ENCODE data around the gene KRTAP10-9.
"Not testable (repeated sequence)": the region's sequence is repeated elsewhere in the genome, so short reads cannot be mapped to it uniquely, and the experiment has no call there.

KRTAP10-9 gene, protein sequence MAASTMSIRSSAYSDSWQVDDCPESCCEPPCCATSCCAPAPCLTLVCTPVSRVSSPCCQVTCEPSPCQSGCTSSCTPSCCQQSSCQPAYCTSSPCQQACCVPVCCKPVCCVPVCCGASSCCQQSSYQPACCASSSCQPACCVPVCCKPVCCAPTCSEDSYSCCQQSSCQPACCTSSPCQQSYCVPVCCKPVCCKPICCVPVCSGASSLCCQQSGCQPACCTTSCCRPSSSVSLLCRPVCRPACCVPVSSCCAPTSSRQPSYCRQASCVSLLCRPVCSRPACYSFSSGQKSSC

DNA sequence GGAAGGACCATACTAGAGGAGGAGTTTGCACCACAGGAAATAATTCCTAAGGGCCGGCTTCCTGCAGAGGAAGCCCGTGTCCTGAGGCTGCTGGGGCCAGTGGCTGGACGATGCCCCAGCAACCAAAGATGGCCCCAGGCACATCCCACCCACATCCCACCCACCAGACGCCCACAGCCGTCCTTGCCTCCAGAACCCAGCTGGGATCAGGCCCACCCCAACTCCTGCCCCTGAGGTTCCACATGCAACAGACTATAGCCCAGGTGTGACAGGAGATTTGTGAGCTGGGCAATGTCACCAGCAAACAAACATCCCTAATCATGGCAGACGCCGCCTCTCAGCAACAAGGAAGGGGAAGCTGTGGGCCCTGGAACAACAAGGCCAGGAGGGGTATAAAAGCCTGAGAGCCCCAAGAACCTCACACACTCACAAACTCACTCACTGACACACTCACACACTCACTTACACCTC is at the start of gene KRTAP10-9:
KRTAP10-9 (plus strand) TSS at position 421 of the 471 bp plus-strand sequence. CDS start 79 bp downstream, outside the sequence.
- Mint-ChIP-seq H3K27ac (no peak within 1 kb of the TSS), H3K4me3 (no peak within 1 kb of the TSS), H3K4me1 (ENCODE audit: low read depth) (peaks cover 6% of the 10 kb centered on the region), H3K27me3 (ENCODE audit: low read depth) (peaks cover 3% of the 10 kb centered on the region), H3K9me3 (peaks cover 55% of the 10 kb centered on the region), H3K36me3 (ENCODE audit: low read depth) (peaks cover 14% of the 10 kb centered on the region)
- no peak for DNase-seq (ENCODE audit: low spot score)

DNA sequence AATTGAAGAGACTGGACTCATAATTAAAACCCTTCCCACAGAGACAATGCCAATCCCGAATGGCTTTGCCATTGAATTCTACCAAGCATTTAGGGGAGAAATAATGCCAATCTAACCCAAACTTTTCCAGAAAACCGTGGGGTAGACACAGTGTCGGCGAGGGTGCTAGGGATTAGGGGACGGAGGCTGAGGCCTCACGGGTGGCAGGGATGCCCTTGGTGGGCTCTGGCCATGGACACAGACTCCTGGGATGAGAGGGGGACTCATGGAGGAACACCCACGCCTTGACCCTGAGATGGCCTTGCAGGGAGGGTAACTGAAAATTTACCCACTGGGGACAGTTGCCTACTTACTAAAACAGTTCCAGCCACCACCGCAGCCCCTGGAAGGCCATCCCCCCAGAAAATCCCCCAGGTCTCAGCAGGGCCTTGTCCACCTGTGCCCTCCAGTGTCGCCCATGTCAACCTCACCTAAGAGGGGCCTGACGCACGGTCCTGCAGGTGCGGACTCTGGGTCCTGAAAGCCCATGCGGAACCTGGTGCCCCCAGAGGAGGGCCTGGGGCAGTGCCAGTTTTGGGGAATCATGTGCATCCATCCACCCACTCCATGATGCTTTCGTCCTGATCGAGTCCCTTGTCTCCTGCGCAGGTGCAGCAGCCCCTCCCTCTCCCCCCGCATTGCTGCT is 48.4 kb upstream of the KRTAP10-9 start:
- Mint-ChIP-seq H3K4me1 (ENCODE audit: low read depth) (no peaks in the 10 kb centered on the region), H3K27me3 (ENCODE audit: low read depth) (no peaks in the 10 kb centered on the region), H3K4me3 (no peak overlapping the region), H3K36me3 (ENCODE audit: low read depth) (peaks cover 1% of the 10 kb centered on the region), H3K27ac (no peak overlapping the region), H3K9me3 (peaks cover 49% of the 10 kb centered on the region)
- no peak for DNase-seq (ENCODE audit: low spot score)

DNA sequence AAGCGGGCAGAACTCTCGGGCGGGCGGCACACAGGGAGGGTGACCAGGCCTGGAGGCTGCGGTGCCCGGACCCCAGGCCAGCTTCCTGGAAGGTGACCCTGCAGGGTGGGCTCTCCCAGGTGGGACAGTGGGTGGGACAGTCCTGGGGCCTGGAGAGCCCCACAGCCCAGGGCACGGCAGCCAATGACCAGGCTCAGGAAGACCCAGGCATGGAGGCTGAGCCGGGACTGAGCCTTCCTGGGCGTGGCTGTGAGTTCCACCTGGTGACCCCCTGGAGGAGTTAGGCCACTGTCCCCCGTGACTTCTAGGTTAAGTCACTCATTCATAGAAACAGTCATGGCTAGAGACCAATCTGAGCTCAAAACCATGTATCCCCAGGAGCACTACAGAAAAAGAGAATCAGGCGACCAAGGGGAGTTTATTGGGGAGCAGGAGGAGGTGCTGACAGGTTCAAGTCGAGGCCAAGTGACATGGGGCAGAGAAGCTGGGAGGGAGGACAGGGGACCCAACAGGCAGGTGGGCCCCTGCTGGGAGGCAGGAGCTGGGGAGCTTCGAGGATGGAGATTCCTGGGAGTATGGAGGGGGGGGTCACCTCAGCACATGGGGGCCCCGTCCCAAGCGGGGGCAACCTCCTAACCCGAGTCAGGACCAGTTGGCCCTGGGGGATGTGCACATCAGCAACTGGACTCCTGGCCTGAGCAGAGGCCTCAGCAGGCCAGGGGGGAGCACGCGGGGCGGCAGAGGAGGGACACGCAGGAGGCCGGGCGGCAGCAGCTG is 47.6 kb upstream of the KRTAP10-9 start:
- H3K9me3 Mint-ChIP-seq: peaks cover 49% of the 10 kb centered on the region
- H3K27ac Mint-ChIP-seq: no peak overlapping the region
- H3K36me3 Mint-ChIP-seq (ENCODE audit: low read depth): peaks cover 1% of the 10 kb centered on the region
- DNase-seq (ENCODE audit: low spot score): no peak
- peaks cover 4% of the 10 kb centered on the region for H3K4me1 Mint-ChIP-seq (ENCODE audit: low read depth)
- no peak overlapping the region for H3K4me3 Mint-ChIP-seq
- H3K27me3 Mint-ChIP-seq (ENCODE audit: low read depth): no peaks in the 10 kb centered on the region

DNA sequence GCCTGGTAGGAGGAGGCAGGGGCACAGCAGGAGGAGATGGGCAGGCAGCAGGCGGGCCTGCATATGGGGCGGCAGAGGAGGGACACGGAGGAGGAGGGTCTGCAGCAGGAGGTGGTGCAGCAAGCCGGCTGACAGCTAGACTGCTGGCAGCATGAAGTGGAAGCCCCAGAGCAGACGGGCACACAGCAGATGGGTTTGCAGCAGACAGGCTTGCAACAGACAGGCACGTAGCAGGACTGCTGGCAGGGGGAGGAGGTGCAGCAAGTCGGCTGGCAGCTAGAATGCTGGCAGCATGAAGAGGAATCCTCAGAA is 47.1 kb upstream of the KRTAP10-9 start:
- Mint-ChIP-seq H3K27ac (no peak overlapping the region), H3K4me1 (ENCODE audit: low read depth) (peaks cover 5% of the 10 kb centered on the region), H3K36me3 (ENCODE audit: low read depth) (peaks cover 1% of the 10 kb centered on the region), H3K27me3 (ENCODE audit: low read depth) (no peaks in the 10 kb centered on the region), H3K9me3 (peaks cover 49% of the 10 kb centered on the region), H3K4me3 (no peak overlapping the region)
- DNase-seq (ENCODE audit: low spot score): no peak

DNA sequence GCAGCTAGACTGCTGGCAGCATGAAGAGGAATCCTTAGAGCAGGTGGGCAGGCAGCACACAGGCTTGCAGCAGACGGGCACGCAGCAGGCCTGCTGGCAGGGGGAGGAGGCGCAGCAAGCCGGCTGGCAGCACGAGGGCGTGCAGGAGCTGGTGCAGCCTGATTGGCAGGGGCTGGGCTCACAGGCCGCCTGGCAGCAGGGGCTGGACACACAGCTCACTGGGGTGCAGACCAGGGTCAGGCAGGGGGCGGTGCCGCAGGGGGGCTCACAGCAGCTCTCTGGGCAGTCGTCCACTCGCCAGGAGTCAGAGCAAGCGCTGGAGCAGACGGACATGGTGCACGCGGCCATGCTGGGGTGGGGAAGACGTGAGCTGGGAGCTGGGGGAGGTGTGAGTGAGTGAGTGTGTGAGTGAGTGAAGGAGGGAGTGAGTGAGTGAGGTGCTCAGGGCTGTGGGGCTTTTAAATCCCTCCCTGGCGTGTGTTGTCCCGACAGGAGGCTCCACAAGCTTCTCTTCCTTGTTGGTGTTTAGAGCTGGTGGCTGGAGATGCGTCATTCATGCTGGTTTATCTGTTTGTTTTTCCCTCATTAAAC is 46.6 kb upstream of the KRTAP10-9 start, which contains the start of gene KRTAP10-5:
KRTAP10-5 (minus strand) TSS at position 374 of the 591 bp plus-strand sequence; CDS start at position 348, 26 bp downstream.
- peaks cover 49% of the 10 kb centered on the region for H3K9me3 Mint-ChIP-seq
- DNase-seq (ENCODE audit: low spot score); H3K27ac Mint-ChIP-seq; H3K4me3 Mint-ChIP-seq; H3K4me1 Mint-ChIP-seq (ENCODE audit: low read depth); H3K27me3 Mint-ChIP-seq (ENCODE audit: low read depth); H3K36me3 Mint-ChIP-seq (ENCODE audit: low read depth): not testable (repeated sequence)

DNA sequence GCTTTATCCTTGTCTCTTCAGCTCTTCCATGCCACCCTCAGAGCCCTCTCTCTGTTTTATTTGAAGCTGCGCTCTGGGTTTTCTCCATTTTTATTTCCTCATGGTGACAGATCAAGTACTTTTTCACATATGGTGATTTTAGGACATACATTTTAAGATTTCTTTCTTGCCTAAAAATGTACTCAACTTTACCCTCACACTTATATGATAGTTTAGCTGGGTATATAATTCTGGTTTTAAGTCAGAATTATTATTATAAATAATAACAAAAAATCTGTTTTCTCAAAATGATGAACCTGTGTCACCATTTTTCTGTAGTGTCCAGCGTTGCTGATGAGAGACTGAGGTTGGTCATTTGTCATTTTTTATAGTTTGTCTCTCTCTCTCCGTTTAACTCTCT is 45.7 kb upstream of the KRTAP10-9 start:
- H3K27ac Mint-ChIP-seq: no peak overlapping the region
- H3K4me3 Mint-ChIP-seq: no peak overlapping the region
- H3K36me3 Mint-ChIP-seq (ENCODE audit: low read depth): peaks cover 1% of the 10 kb centered on the region
- peaks cover 5% of the 10 kb centered on the region for H3K4me1 Mint-ChIP-seq (ENCODE audit: low read depth)
- DNase-seq (ENCODE audit: low spot score): no peak
- H3K9me3 Mint-ChIP-seq: peaks cover 49% of the 10 kb centered on the region
- peaks cover 10% of the 10 kb centered on the region for H3K27me3 Mint-ChIP-seq (ENCODE audit: low read depth)

DNA sequence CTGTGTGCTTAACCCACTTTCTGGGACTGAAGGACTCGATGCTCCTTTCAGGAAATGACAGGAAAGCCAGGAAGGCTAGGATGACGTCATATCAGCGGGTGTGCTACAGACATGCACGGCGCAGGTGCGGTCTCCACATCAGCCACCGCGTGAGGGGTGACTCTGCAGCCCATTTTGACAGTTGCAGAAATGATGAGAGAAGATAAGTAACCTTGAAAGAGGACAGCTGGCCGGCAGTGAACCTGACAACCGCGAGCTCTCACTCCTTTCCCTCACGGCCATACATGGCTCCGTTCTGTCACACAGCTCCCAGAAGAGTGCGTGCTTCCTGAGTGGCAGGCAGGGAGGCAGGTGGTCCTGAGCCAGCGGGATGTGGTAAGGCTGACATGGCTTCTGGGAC is 44.8 kb upstream of the KRTAP10-9 start:
- H3K4me1 Mint-ChIP-seq (ENCODE audit: low read depth): peaks cover 5% of the 10 kb centered on the region
- no peak overlapping the region for H3K4me3 Mint-ChIP-seq
- H3K36me3 Mint-ChIP-seq (ENCODE audit: low read depth): peaks cover 1% of the 10 kb centered on the region
- no peak overlapping the region for H3K27ac Mint-ChIP-seq
- DNase-seq (ENCODE audit: low spot score): no peak
- H3K9me3 Mint-ChIP-seq: peaks cover 44% of the 10 kb centered on the region
- peaks cover 17% of the 10 kb centered on the region for H3K27me3 Mint-ChIP-seq (ENCODE audit: low read depth)

DNA sequence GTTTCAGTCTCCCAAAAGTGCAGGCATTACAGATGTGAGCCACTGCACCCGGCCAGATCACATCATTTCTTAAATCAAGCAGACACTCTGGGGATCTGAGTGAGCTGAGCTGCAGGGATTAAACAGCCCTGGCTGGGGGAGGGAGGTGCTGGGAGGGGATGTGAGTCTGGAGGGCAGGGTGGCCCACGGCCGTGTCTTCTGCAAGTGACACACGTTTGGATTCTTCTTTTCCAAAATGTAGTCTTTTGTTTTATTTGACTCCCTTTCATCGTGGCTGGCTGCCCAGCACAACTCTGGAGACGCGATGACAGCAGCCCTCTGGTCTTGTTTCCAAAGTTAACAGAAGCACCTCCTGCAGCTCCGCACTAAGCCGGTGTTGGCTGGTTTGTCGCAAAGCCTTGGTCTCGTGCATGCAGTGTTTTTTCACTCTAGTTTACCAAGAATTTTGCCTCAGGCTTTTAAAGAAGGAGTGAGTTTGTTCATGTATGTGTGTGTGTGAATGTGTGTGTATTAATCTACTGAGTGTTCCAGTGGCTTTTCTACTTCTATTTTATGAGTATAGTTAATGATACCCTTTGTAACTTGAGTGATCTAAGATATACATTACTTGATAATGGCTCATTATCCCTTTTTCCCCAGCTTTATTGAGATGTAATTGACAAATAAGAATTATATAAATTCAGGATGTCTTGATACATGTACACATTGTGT is 43.6 kb upstream of the KRTAP10-9 start:
- Mint-ChIP-seq H3K9me3 (peaks cover 32% of the 10 kb centered on the region), H3K4me1 (ENCODE audit: low read depth) (peaks cover 5% of the 10 kb centered on the region), H3K27me3 (ENCODE audit: low read depth) (peaks cover 27% of the 10 kb centered on the region), H3K36me3 (ENCODE audit: low read depth) (peaks cover 1% of the 10 kb centered on the region), H3K4me3 (no peak overlapping the region), H3K27ac (no peak overlapping the region)
- no peak for DNase-seq (ENCODE audit: low spot score)

DNA sequence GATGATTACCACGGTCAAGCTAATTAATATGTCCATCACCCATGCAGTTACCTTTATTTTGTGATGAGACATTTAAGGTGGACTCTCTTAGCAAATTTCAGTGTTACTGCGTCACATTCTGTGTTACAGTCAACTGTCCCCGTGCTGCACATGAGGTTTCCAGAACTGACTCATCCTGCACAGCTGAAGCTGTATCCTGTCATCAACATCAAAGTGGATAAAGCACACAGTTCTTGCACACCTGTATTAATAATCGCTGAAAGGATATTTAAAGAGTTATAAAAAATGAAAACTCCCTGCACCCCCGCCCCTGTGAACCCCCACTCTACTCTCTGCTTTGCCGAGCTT is 43.1 kb upstream of the KRTAP10-9 start:
- H3K9me3 Mint-ChIP-seq: peaks cover 31% of the 10 kb centered on the region
- H3K27me3 Mint-ChIP-seq (ENCODE audit: low read depth): peaks cover 27% of the 10 kb centered on the region
- H3K36me3 Mint-ChIP-seq (ENCODE audit: low read depth): peaks cover 1% of the 10 kb centered on the region
- no peak overlapping the region for H3K27ac Mint-ChIP-seq
- no peak overlapping the region for H3K4me3 Mint-ChIP-seq
- DNase-seq (ENCODE audit: low spot score): no peak
- H3K4me1 Mint-ChIP-seq (ENCODE audit: low read depth): peaks cover 5% of the 10 kb centered on the region

DNA sequence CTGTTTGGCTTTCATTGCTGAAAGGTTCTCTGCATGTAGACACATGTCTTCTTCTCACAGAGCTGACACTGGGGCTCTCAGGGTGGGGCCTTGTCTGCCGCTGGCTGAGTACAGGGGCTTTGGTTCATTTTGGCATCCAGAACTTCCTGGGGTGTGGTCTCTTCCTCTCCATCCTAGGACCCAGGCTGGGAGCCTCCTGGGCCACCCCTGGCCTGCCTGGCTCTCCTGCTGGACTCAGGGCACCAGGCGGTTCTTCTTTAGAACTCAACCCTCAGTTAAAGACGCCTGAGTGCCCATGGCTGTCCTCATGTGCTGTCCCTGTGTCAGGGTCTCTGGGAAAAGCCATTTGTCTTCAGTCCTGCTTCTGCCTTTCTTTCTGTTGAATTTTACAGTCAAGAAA is 41.0 kb upstream of the KRTAP10-9 start:
- H3K4me1 Mint-ChIP-seq (ENCODE audit: low read depth): peaks cover 5% of the 10 kb centered on the region
- no peak for DNase-seq (ENCODE audit: low spot score)
- H3K27ac Mint-ChIP-seq: no peak overlapping the region
- peaks cover 1% of the 10 kb centered on the region for H3K36me3 Mint-ChIP-seq (ENCODE audit: low read depth)
- H3K4me3 Mint-ChIP-seq: no peak overlapping the region
- peaks cover 18% of the 10 kb centered on the region for H3K9me3 Mint-ChIP-seq
- H3K27me3 Mint-ChIP-seq (ENCODE audit: low read depth): peaks cover 27% of the 10 kb centered on the region

DNA sequence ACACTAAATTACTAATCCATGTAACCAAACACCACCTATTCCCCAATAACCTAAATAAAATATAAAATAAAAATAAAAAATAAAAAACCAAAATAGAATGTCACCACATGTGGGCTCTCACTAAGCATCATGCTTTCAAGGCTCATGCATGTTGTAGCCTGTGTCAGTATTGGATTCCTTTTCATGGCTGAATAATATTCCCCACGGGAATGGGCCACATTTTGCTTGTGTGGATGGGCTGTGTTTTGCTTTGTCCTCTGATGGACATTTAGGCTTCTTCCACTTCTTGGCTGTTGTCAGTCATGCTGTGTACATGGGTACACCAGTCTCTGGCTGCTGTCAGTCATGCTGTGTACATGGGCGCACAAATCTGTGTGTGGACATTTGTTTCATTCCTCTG is 37.8 kb upstream of the KRTAP10-9 start:
- Mint-ChIP-seq H3K36me3 (ENCODE audit: low read depth) (no peaks in the 10 kb centered on the region), H3K4me1 (ENCODE audit: low read depth) (peaks cover 2% of the 10 kb centered on the region), H3K9me3 (no peaks in the 10 kb centered on the region), H3K27ac (no peak overlapping the region), H3K27me3 (ENCODE audit: low read depth) (peaks cover 27% of the 10 kb centered on the region), H3K4me3 (no peak overlapping the region)
- no peak for DNase-seq (ENCODE audit: low spot score)

DNA sequence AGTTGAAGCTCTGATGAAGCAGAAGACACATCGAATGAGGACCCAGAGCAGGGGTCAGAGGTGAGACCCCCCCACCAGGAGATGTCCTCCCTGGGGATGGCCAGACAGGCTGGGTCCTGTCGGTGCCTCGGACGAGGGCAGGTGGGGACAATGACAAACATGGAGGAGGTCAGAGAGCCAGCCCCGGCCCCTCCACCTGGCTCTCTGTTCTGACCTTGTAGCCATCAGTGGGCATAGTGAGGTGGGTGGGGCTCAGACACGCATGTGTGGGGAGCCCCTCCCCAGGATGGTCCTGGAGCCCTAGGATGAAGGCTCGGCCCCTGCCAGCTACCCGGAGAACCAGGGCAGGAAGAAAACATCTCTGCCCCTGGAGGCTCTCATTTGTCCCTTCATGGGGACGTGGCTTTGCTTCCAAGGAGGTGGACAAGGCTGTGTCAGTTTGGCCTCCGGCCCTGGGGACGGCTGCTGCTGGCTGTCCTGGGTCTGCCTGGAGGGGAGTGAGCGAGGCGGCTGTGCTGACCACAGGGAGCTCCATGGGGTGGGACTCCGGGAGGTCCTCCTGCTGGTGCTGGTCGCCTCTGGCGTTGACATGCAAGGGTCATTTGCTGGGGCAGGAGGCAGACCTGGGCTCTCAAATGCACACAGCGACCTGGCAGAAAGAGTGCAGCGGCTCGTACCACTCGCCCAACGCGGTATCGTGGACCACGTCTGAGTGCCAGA is 37.1 kb upstream of the KRTAP10-9 start:
- Mint-ChIP-seq H3K4me1 (ENCODE audit: low read depth) (no peaks in the 10 kb centered on the region), H3K27me3 (ENCODE audit: low read depth) (peaks cover 27% of the 10 kb centered on the region), H3K9me3 (no peaks in the 10 kb centered on the region), H3K4me3 (no peak overlapping the region), H3K27ac (no peak overlapping the region), H3K36me3 (ENCODE audit: low read depth) (no peaks in the 10 kb centered on the region)
- DNase-seq (ENCODE audit: low spot score): no peak

DNA sequence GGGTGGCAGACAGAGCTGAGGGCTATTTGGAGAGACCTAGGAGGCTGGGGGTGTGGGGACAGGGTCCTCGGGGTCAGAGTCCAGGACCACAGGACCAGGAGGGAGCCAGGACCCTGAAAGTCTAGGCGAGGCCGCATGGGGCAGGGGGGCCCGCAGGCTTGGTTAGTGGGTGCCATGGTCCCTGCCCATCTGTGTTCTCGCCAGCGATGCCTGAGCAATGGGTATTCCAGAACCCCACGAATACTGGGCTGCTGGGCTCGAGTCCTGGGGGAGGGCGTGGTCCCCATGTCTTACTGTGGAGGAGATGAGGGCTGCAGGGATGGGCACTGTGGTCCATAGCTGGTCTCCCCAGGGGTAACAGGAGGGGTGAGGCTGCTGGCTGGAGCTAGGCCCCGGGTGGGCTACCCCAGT is 36.6 kb upstream of the KRTAP10-9 start:
- no peak for DNase-seq (ENCODE audit: low spot score)
- no peaks in the 10 kb centered on the region for H3K36me3 Mint-ChIP-seq (ENCODE audit: low read depth)
- no peak overlapping the region for H3K27ac Mint-ChIP-seq
- no peak overlapping the region for H3K4me3 Mint-ChIP-seq
- H3K27me3 Mint-ChIP-seq (ENCODE audit: low read depth): peaks cover 24% of the 10 kb centered on the region
- no peaks in the 10 kb centered on the region for H3K9me3 Mint-ChIP-seq
- H3K4me1 Mint-ChIP-seq (ENCODE audit: low read depth): no peaks in the 10 kb centered on the region

Measured in T-helper 2 cell treated with Interferon-gamma antibody and Interleukin-4, amounts not matched to agents 5 μg/mL and 100 μg/mL, for 36 hours (primary cell).